ENCODE data around the gene GAS7.

Gene GAS7

GRCh38 chr17:10126276-10126615 lies 72.2 kb downstream of the GAS7 start:
- no peak for DNase-seq (ENCODE audit: low read depth, low spot score)
- ChIA-PET POLR2A (interaction anchor here (2.6 to 4.5 kb wide), 2 partner anchors 10 to 11 kb away, joined by 11 to 38 read pairs; no protein-coding TSS in a partner anchor), CTCF (interaction anchor here (1.0 to 2.3 kb wide), 3 partner anchors 11 to 158 kb away, joined by 3 to 8 read pairs (median 3); no protein-coding TSS in a partner anchor)
- no peak overlapping the region for H3K4me3 ChIP-seq (ENCODE audit: low read depth, low read length)
- TF ChIP-seq, protein P1, sequence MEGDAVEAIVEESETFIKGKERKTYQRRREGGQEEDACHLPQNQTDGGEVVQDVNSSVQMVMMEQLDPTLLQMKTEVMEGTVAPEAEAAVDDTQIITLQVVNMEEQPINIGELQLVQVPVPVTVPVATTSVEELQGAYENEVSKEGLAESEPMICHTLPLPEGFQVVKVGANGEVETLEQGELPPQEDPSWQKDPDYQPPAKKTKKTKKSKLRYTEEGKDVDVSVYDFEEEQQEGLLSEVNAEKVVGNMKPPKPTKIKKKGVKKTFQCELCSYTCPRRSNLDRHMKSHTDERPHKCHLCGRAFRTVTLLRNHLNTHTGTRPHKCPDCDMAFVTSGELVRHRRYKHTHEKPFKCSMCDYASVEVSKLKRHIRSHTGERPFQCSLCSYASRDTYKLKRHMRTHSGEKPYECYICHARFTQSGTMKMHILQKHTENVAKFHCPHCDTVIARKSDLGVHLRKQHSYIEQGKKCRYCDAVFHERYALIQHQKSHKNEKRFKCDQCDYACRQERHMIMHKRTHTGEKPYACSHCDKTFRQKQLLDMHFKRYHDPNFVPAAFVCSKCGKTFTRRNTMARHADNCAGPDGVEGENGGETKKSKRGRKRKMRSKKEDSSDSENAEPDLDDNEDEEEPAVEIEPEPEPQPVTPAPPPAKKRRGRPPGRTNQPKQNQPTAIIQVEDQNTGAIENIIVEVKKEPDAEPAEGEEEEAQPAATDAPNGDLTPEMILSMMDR (IDR thresholded peaks at IDR 0.05; ENCODE audit: insufficient read depth, low read length, missing control alignments) = no peak

DNA sequence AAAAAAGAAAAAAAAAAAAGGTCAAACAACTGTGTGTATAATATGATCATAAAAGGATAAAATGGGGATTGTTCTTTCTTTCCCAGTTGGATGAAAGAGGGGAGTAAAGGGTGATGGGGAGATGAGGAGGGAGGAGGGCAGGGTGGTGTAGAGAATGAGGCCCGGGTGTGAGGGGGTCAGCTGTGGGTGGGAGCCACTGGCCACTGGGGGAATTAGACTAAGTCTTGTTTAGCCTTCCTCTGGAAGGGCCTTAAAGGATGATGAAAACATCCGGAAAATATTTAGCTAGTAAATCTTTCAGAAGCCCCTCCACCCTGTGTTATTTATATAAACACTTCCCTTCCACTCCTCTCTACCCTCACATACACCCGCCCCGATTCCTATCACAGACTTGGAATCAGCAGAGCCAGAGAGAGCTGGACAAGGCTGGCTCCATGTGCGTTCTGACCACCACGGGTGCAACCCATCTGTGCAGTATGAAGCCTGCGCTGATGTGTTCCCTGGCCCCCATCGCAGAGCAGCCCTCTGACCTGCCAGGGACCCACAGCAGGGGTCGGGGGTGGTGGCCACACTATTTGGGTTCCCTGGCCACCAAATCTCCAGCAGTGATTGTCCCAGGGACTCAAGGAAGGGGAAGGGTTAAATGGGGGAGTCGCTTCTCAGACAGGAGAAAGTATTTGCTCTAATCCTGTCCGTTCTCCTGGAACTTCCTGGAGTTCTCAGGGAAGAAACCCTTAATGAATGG lies 72.7 kb downstream of the GAS7 start:
- ChIA-PET CTCF (interaction anchor here (1.0 to 2.3 kb wide), 2 partner anchors 11 to 20 kb away, joined by 3 to 8 read pairs; no protein-coding TSS in a partner anchor), POLR2A (interaction anchor here (4.5 kb wide), 1 partner anchor 11 kb away, joined by 38 read pairs; no protein-coding TSS in a partner anchor)
- no peak for DNase-seq (ENCODE audit: low read depth, low spot score)
- no peak overlapping the region for H3K4me3 ChIP-seq (ENCODE audit: low read depth, low read length)
- TF ChIP-seq, protein P1 (IDR thresholded peaks at IDR 0.05; ENCODE audit: insufficient read depth, low read length, missing control alignments) = no peak

GRCh38 chr17:10123093-10123492 lies 75.3 kb downstream of the GAS7 start:
- no peak overlapping the region for H3K4me3 ChIP-seq (ENCODE audit: low read depth, low read length)
- no peak for DNase-seq (ENCODE audit: low read depth, low spot score)
- POLR2A ChIA-PET = no interaction called here
- CTCF ChIA-PET = interaction anchor here (1.5 kb wide), 1 partner anchor 8 kb away, joined by 6 read pairs; no protein-coding TSS in a partner anchor
- TF ChIP-seq, protein P1 (IDR thresholded peaks at IDR 0.05; ENCODE audit: insufficient read depth, low read length, missing control alignments) = no peak

- TF ChIP-seq, protein P1 (IDR thresholded peaks at IDR 0.05; ENCODE audit: insufficient read depth, low read length, missing control alignments) = no peak
- DNase-seq (ENCODE audit: low read depth, low spot score) = no peak
- H3K4me3 ChIP-seq (ENCODE audit: low read depth, low read length) = no peak overlapping the region
- CTCF ChIA-PET = no interaction called here
- POLR2A ChIA-PET = no interaction called here
Observed at GRCh38 chr17:10121971-10122707, 76.3 kb downstream of the GAS7 start.

DNA sequence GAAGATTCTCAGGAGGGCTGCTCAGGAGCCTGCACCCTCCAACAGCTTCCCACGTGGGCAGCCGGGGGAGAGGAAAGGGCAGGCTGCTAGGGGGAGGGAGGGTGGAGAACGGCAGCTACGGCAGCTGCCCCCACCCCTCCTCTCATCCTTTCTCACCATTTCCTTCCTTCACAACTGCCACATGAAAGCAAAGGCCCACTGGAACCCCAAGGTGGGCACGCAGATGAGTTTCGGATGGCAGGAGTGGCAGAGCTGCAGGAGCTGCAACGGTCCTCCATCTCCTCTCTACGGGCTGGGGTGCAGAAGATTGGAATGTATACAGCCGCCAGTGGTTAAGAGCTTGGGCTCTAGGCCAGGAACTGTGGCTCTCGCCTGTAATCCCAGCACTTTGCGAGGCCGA lies 77.7 kb downstream of the GAS7 start:
- no peak for DNase-seq (ENCODE audit: low read depth, low spot score)
- H3K4me3 ChIP-seq (ENCODE audit: low read depth, low read length) = no peak overlapping the region
- ChIA-PET POLR2A (no interaction called here), CTCF (no interaction called here)
- TF ChIP-seq, protein P1 (IDR thresholded peaks at IDR 0.05; ENCODE audit: insufficient read depth, low read length, missing control alignments) = no peak

DNA sequence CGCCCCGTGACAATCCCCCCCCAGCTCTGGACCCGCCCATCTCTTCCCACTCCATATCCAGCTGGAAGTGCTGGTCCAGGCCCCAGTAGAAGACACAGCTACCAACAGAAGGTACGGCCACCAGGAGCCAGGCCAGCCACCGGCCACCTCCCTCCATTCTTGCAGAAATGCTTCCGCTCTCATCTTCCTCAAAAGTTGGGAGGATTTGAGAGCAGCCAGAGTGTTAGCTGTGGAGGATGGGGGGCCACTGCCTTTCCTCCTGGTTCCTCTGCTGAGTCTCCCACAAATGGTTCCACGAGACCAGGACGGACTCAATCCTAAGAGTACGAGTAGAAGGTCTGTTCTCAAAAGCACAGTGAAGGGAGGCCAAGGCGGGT lies 78.3 kb downstream of the GAS7 start:
- POLR2A ChIA-PET = no interaction called here
- no peak for DNase-seq (ENCODE audit: low read depth, low spot score)
- H3K4me3 ChIP-seq (ENCODE audit: low read depth, low read length) = no peak overlapping the region
- TF ChIP-seq, protein P1 (IDR thresholded peaks at IDR 0.05; ENCODE audit: insufficient read depth, low read length, missing control alignments) = no peak
- CTCF ChIA-PET = no interaction called here
